Measurements from ENCODE around the gene CYGB.
"Not testable (repeated sequence)": the region's sequence is repeated elsewhere in the genome, so short reads cannot be mapped to it uniquely, and the experiment has no call there.

Gene CYGB

GRCh38 chr17:76566988-76567431 is 29.5 kb upstream of the CYGB start:
- Histone ChIP-seq H3K4me3 (ENCODE audit: low read length) (no peak overlapping the region), H3K27ac (ENCODE audit: low read depth, low read length) (no peak overlapping the region), H3K9ac (ENCODE audit: low read depth, low read length) (no peak overlapping the region), H3K9me3 (ENCODE audit: insufficient read depth, low read depth, low read length) (no peaks in the 10 kb centered on the region), H3K27me3 (ENCODE audit: insufficient read depth, low read length) (no peaks in the 10 kb centered on the region), H3K36me3 (ENCODE audit: insufficient read depth, low read length) (peaks cover 38% of the 10 kb centered on the region), H3K4me1 (ENCODE audit: insufficient read depth, low read length) (0 out of 2 replicates have a peak, but pooled peaks cover 15% of the 10 kb centered on the region)
- 82% methylated on average over 5 of the region's 5 CpGs for WGBS

GRCh38 chr17:76566613-76566943 is 29.1 kb upstream of the CYGB start:
- Histone ChIP-seq H3K9me3 (ENCODE audit: insufficient read depth, low read depth, low read length) (no peaks in the 10 kb centered on the region), H3K27ac (ENCODE audit: low read depth, low read length) (no peak overlapping the region), H3K4me3 (ENCODE audit: low read length) (no peak overlapping the region), H3K36me3 (ENCODE audit: insufficient read depth, low read length) (peaks cover 42% of the 10 kb centered on the region), H3K9ac (ENCODE audit: low read depth, low read length) (no peak overlapping the region), H3K4me1 (ENCODE audit: insufficient read depth, low read length) (0 out of 2 replicates have a peak, but pooled peaks cover 15% of the 10 kb centered on the region), H3K27me3 (ENCODE audit: insufficient read depth, low read length) (no peaks in the 10 kb centered on the region)
- WGBS, result 61% methylated on average over 3 of the region's 3 CpGs

GRCh38 chr17:76565728-76566612 is 28.5 kb upstream of the CYGB start:
- 0 out of 2 replicates have a peak overlapping the region, but pooled peaks have one; percentile 11 for H3K27ac ChIP-seq (ENCODE audit: low read depth, low read length)
- peaks cover 48% of the 10 kb centered on the region for H3K36me3 ChIP-seq (ENCODE audit: insufficient read depth, low read length)
- 94% methylated on average over 14 of the region's 14 CpGs for WGBS

GRCh38 chr17:76564991-76565727 is 27.6 kb upstream of the CYGB start:
- H3K36me3 ChIP-seq (ENCODE audit: insufficient read depth, low read length), result peaks cover 57% of the 10 kb centered on the region
- not testable (repeated sequence) for H3K9me3 ChIP-seq (ENCODE audit: insufficient read depth, low read depth, low read length); H3K27ac ChIP-seq (ENCODE audit: low read depth, low read length); H3K27me3 ChIP-seq (ENCODE audit: insufficient read depth, low read length); H3K9ac ChIP-seq (ENCODE audit: low read depth, low read length); H3K4me3 ChIP-seq (ENCODE audit: low read length)
- WGBS, result 81% methylated on average over 7 of the region's 8 CpGs
- peaks cover 17% of the 10 kb centered on the region; the same call in 1 of the 2 replicates for H3K4me1 ChIP-seq (ENCODE audit: insufficient read depth, low read length)

More at GRCh38 chr17:76565728-76566612, 28.5 kb upstream of the CYGB start:
- Histone ChIP-seq H3K4me1 (ENCODE audit: insufficient read depth, low read length) (0 out of 2 replicates have a peak, but pooled peaks cover 15% of the 10 kb centered on the region), H3K4me3 (ENCODE audit: low read length) (no peak overlapping the region), H3K9ac (ENCODE audit: low read depth, low read length) (no peak overlapping the region), H3K27me3 (ENCODE audit: insufficient read depth, low read length) (no peaks in the 10 kb centered on the region), H3K9me3 (ENCODE audit: insufficient read depth, low read depth, low read length) (no peaks in the 10 kb centered on the region)

GRCh38 chr17:76563359-76563758 is 25.9 kb upstream of the CYGB start:
- H3K27me3 ChIP-seq (ENCODE audit: insufficient read depth, low read length); H3K9me3 ChIP-seq (ENCODE audit: insufficient read depth, low read depth, low read length); H3K9ac ChIP-seq (ENCODE audit: low read depth, low read length); H3K4me3 ChIP-seq (ENCODE audit: low read length); H3K27ac ChIP-seq (ENCODE audit: low read depth, low read length): not testable (repeated sequence)
- WGBS, result 90% methylated on average over 2 of the region's 2 CpGs
- H3K4me1 ChIP-seq (ENCODE audit: insufficient read depth, low read length), result peaks cover 15% of the 10 kb centered on the region; the same call in 1 of the 2 replicates
- H3K36me3 ChIP-seq (ENCODE audit: insufficient read depth, low read length), result peaks cover 75% of the 10 kb centered on the region

- Histone ChIP-seq H3K27ac (ENCODE audit: low read depth, low read length) (no peak overlapping the region), H3K9me3 (ENCODE audit: insufficient read depth, low read depth, low read length) (no peaks in the 10 kb centered on the region), H3K27me3 (ENCODE audit: insufficient read depth, low read length) (no peaks in the 10 kb centered on the region), H3K9ac (ENCODE audit: low read depth, low read length) (no peak overlapping the region), H3K36me3 (ENCODE audit: insufficient read depth, low read length) (peaks cover 75% of the 10 kb centered on the region), H3K4me3 (ENCODE audit: low read length) (no peak overlapping the region), H3K4me1 (ENCODE audit: insufficient read depth, low read length) (peaks cover 12% of the 10 kb centered on the region; the same call in 1 of the 2 replicates)
- WGBS, result 97% methylated on average over 6 of the region's 6 CpGs
Measured at GRCh38 chr17:76562734-76563148, 25.2 kb upstream of the CYGB start.

GRCh38 chr17:76561799-76562268 is 24.3 kb upstream of the CYGB start:
- no peaks in the 10 kb centered on the region for H3K9me3 ChIP-seq (ENCODE audit: insufficient read depth, low read depth, low read length)
- H3K36me3 ChIP-seq (ENCODE audit: insufficient read depth, low read length), result peaks cover 73% of the 10 kb centered on the region
- peak overlapping the region; percentile 21; the same call in 1 of the 2 replicates for H3K9ac ChIP-seq (ENCODE audit: low read depth, low read length)
- WGBS, result 89% methylated on average over 5 of the region's 5 CpGs
- H3K4me1 ChIP-seq (ENCODE audit: insufficient read depth, low read length), result peaks cover 8% of the 10 kb centered on the region; the same call in 1 of the 2 replicates
- no peak overlapping the region for H3K4me3 ChIP-seq (ENCODE audit: low read length)
- H3K27me3 ChIP-seq (ENCODE audit: insufficient read depth, low read length), result no peaks in the 10 kb centered on the region
- H3K27ac ChIP-seq (ENCODE audit: low read depth, low read length), result no peak overlapping the region

GRCh38 chr17:76561332-76561731 is 23.8 kb upstream of the CYGB start:
- H3K27ac ChIP-seq (ENCODE audit: low read depth, low read length), result no peak overlapping the region
- peaks cover 8% of the 10 kb centered on the region; the same call in 1 of the 2 replicates for H3K4me1 ChIP-seq (ENCODE audit: insufficient read depth, low read length)
- H3K36me3 ChIP-seq (ENCODE audit: insufficient read depth, low read length), result peaks cover 72% of the 10 kb centered on the region
- H3K9me3 ChIP-seq (ENCODE audit: insufficient read depth, low read depth, low read length), result no peaks in the 10 kb centered on the region
- no peak overlapping the region for H3K4me3 ChIP-seq (ENCODE audit: low read length)
- H3K27me3 ChIP-seq (ENCODE audit: insufficient read depth, low read length), result no peaks in the 10 kb centered on the region
- H3K9ac ChIP-seq (ENCODE audit: low read depth, low read length), result peak overlapping the region; percentile 21; the same call in 1 of the 2 replicates
- WGBS, result 93% methylated on average over 7 of the region's 7 CpGs

GRCh38 chr17:76560877-76561221 is 23.3 kb upstream of the CYGB start:
- H3K27ac ChIP-seq (ENCODE audit: low read depth, low read length), result no peak overlapping the region
- 93% methylated on average over 6 of the region's 6 CpGs for WGBS
- no peaks in the 10 kb centered on the region for H3K9me3 ChIP-seq (ENCODE audit: insufficient read depth, low read depth, low read length)
- no peak overlapping the region; the same call in 1 of the 2 replicates for H3K9ac ChIP-seq (ENCODE audit: low read depth, low read length)
- no peak overlapping the region for H3K4me3 ChIP-seq (ENCODE audit: low read length)
- peaks cover 67% of the 10 kb centered on the region for H3K36me3 ChIP-seq (ENCODE audit: insufficient read depth, low read length)
- H3K27me3 ChIP-seq (ENCODE audit: insufficient read depth, low read length), result no peaks in the 10 kb centered on the region
- H3K4me1 ChIP-seq (ENCODE audit: insufficient read depth, low read length), result peaks cover 8% of the 10 kb centered on the region; the same call in 1 of the 2 replicates

- Histone ChIP-seq H3K9ac (ENCODE audit: low read depth, low read length) (peak overlapping the region; percentile 74), H3K4me3 (ENCODE audit: low read length) (peak overlapping the region; percentile 87; the same call in 1 of the 2 replicates)
- WGBS, result 90% methylated on average over 10 of the region's 10 CpGs
Measured at GRCh38 chr17:76560036-76560876, 22.7 kb upstream of the CYGB start.

More at GRCh38 chr17:76560036-76560876, 22.7 kb upstream of the CYGB start:
- Histone ChIP-seq H3K27me3 (ENCODE audit: insufficient read depth, low read length) (no peaks in the 10 kb centered on the region), H3K36me3 (ENCODE audit: insufficient read depth, low read length) (peaks cover 61% of the 10 kb centered on the region), H3K27ac (ENCODE audit: low read depth, low read length) (no peak overlapping the region), H3K9me3 (ENCODE audit: insufficient read depth, low read depth, low read length) (no peaks in the 10 kb centered on the region), H3K4me1 (ENCODE audit: insufficient read depth, low read length) (peaks cover 8% of the 10 kb centered on the region; the same call in 1 of the 2 replicates)

Data from HUES64 (cell line).